Loucy (cell line): ENCODE measurements around the gene SPATA20.

Experiments used
- H2AFZ ChIP-seq: fragments of 200-600 bp; sonication (generic); 2 replicates; pipeline ENCODE4 v1.6.0; 2016; ENCODE audit warnings: antibody characterized with exemption, mild to moderate bottlenecking, low read length, moderate library complexity
- H3F3A ChIP-seq: fragments of 200-600 bp; 2 replicates; pipeline ENCODE4 v1.6.0; 2016; ENCODE audit warnings: antibody characterized with exemption, low read depth, mild to moderate bottlenecking
- H3K27me3 ChIP-seq: fragments of 200-600 bp; sonication (generic); 2 replicates; pipeline ENCODE4 v1.6.1; 2014; ENCODE audit warnings: low read length, mild to moderate bottlenecking; ENCODE audit not compliant: insufficient read depth, poor library complexity, severe bottlenecking
- H3K36me3 ChIP-seq: fragments of 200-600 bp; sonication (generic); 2 replicates; pipeline ENCODE4 v1.6.1; 2016; ENCODE audit warnings: low read length; ENCODE audit not compliant: insufficient read depth
- H3K4me1 ChIP-seq: fragments of 200-600 bp; sonication (generic); 2 replicates; pipeline ENCODE4 v1.5.1; 2014; ENCODE audit warnings: low read length, mild to moderate bottlenecking; ENCODE audit not compliant: insufficient read depth, poor library complexity, severe bottlenecking
- H3K4me2 ChIP-seq: fragments of 200-600 bp; sonication (generic); 2 replicates; pipeline ENCODE4 v1.6.0; 2014; ENCODE audit warnings: antibody characterized with exemption, low read length, low read depth, mild to moderate bottlenecking; ENCODE audit not compliant: poor library complexity, severe bottlenecking
- H3K4me3 ChIP-seq: fragments of 200-600 bp; sonication (generic); 2 replicates; pipeline ENCODE4 v1.5.1; 2014; ENCODE audit warnings: low read length, mild to moderate bottlenecking, mixed read lengths; ENCODE audit not compliant: poor library complexity, severe bottlenecking
- H3K79me2 ChIP-seq: fragments of 200-600 bp; sonication (generic); 2 replicates; pipeline ENCODE4 v1.6.1; 2014; ENCODE audit warnings: low read length; ENCODE audit not compliant: insufficient read depth
- H3K9ac ChIP-seq: fragments of 200-600 bp; sonication (generic); 2 replicates; pipeline ENCODE4 v1.6.0; 2014; ENCODE audit warnings: mild to moderate bottlenecking, low read depth, low read length, moderate library complexity; ENCODE audit not compliant: poor library complexity, severe bottlenecking
- H3K9me2 ChIP-seq: fragments of 200-600 bp; sonication (generic); replicated peaks from 2 replicates; pipeline ENCODE4 v1.6.1; 2016; ENCODE audit warnings: low read depth, low read length, mixed read lengths
- H3K9me3 ChIP-seq: fragments of 200-600 bp; sonication (generic); 2 replicates; pipeline ENCODE4 v1.6.1; 2014; ENCODE audit warnings: mild to moderate bottlenecking, antibody characterized with exemption, low read length, low read depth; ENCODE audit not compliant: insufficient read depth
- H4K20me1 ChIP-seq: fragments of 200-600 bp; sonication (generic); 2 replicates; pipeline ENCODE4 v1.6.0; 2014; ENCODE audit warnings: antibody characterized with exemption, low read length, mild to moderate bottlenecking; ENCODE audit not compliant: insufficient read depth, poor library complexity, severe bottlenecking
- EZH2phosphoT487 ChIP-seq: fragments of 200-600 bp; IDR thresholded peaks from 2 replicates; pipeline ENCODE4 v1.6.1; 2018; ENCODE audit warnings: antibody characterized with exemption, mild to moderate bottlenecking, moderate library complexity, borderline replicate concordance
- TF ChIP-seq, protein P1 (sequence below): fragments of 200-600 bp; sonication (generic); conservative IDR thresholded peaks from 2 replicates; pipeline ENCODE4 v1.5.1; 2014; ENCODE audit warnings: mild to moderate bottlenecking, antibody characterized with exemption, low read length

Gene SPATA20

DNA sequence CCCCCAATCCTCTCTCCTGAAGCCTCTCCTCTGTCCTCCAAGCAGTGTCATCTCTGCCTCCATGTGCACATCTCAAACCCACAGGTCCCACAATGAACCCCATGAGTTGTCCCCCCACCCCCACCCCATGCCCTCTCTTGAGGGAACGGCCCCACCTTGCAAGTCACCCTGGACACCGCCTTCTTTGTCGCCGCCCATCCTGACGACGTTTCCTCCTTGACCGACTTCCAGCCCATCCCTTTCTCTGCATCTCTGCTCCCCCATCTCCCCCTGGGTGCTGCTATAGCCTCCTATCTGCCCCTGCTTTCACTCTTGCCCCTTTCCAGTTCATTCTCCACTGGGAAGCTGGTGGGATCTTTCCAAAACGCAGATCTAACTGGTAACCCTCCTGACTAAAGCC, 1.7 kb upstream of the SPATA20 start:
- H3K4me1 ChIP-seq: peaks cover 31% of the 10 kb centered on the region
- TF ChIP-seq, protein P1, sequence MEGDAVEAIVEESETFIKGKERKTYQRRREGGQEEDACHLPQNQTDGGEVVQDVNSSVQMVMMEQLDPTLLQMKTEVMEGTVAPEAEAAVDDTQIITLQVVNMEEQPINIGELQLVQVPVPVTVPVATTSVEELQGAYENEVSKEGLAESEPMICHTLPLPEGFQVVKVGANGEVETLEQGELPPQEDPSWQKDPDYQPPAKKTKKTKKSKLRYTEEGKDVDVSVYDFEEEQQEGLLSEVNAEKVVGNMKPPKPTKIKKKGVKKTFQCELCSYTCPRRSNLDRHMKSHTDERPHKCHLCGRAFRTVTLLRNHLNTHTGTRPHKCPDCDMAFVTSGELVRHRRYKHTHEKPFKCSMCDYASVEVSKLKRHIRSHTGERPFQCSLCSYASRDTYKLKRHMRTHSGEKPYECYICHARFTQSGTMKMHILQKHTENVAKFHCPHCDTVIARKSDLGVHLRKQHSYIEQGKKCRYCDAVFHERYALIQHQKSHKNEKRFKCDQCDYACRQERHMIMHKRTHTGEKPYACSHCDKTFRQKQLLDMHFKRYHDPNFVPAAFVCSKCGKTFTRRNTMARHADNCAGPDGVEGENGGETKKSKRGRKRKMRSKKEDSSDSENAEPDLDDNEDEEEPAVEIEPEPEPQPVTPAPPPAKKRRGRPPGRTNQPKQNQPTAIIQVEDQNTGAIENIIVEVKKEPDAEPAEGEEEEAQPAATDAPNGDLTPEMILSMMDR: no peak
- TF ChIP-seq EZH2phosphoT487: no peak
- no peaks in the 10 kb centered on the region for H3F3A ChIP-seq
- H2AFZ ChIP-seq: no peak overlapping the region
- no peaks in the 10 kb centered on the region for H3K27me3 ChIP-seq
- H3K4me2 ChIP-seq: no peak overlapping the region
- no peaks in the 10 kb centered on the region for H3K9me3 ChIP-seq
- H4K20me1 ChIP-seq: no peaks in the 10 kb centered on the region
- H3K36me3 ChIP-seq: no peaks in the 10 kb centered on the region
- H3K4me3 ChIP-seq: no peak overlapping the region
- no peaks in the 10 kb centered on the region for H3K9me2 ChIP-seq
- no peak overlapping the region for H3K9ac ChIP-seq
- peaks cover 16% of the 10 kb centered on the region for H3K79me2 ChIP-seq

DNA sequence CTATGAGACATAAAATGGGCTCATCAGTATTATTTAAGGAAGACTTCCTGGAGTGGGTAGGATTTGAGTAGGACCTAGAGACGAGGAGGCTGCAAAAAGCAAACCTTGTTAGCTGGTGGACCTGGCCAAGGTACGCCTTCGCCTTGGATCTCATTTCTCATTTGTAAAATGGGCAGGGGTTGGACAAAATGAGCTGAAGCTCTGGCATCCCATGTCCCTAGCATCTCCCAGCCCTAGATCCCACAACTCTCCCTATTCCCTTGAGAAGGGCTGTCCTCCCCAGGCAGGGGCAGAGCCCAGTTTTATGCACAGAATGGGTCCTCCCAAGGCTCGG, 306 bp upstream of the SPATA20 start:
- H3K36me3 ChIP-seq: no peaks in the 10 kb centered on the region
- peak overlapping the region; percentile 93 for H3K4me2 ChIP-seq
- no peaks in the 10 kb centered on the region for H3F3A ChIP-seq
- H2AFZ ChIP-seq: peak overlapping the region; percentile 32; the same call in 1 of the 2 replicates
- H3K79me2 ChIP-seq: peaks cover 16% of the 10 kb centered on the region
- H4K20me1 ChIP-seq: no peaks in the 10 kb centered on the region
- peaks cover 22% of the 10 kb centered on the region for H3K4me1 ChIP-seq
- no peaks in the 10 kb centered on the region for H3K9me2 ChIP-seq
- H3K9ac ChIP-seq: peak overlapping the region; percentile 89
- peak overlapping the region; percentile 89 for H3K4me3 ChIP-seq
- H3K27me3 ChIP-seq: no peaks in the 10 kb centered on the region
- TF ChIP-seq EZH2phosphoT487: no peak
- TF ChIP-seq, protein P1: no peak
- no peaks in the 10 kb centered on the region for H3K9me3 ChIP-seq

DNA sequence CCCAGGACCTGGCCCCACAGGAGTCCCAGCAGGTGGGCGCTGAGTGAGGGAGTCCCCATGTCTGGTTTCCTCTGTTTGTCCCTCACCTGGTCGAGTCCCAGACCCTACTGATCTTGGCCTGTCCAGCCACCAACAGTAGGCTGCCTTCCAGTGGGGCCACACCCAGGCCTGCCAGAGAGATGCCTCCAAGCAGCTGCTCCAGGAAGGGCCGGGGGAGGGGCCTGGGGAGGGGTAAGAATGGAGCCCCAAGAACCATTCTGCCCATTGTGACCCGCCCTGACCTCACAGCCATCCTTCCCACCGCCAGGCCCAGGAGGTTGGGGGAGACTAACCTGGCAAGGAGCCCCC, 736 bp downstream of the SPATA20 start:
- Histone ChIP-seq H3K4me2 (peak overlapping the region; percentile 93), H3K36me3 (no peaks in the 10 kb centered on the region), H2AFZ (peak overlapping the region; percentile 71; the same call in 1 of the 2 replicates), H4K20me1 (no peaks in the 10 kb centered on the region), H3K27me3 (no peaks in the 10 kb centered on the region), H3K9ac (peak overlapping the region; percentile 89), H3F3A (no peaks in the 10 kb centered on the region), H3K4me3 (peak overlapping the region; percentile 89), H3K9me3 (no peaks in the 10 kb centered on the region), H3K4me1 (peaks cover 18% of the 10 kb centered on the region), H3K9me2 (no peaks in the 10 kb centered on the region), H3K79me2 (peaks cover 16% of the 10 kb centered on the region)
- TF ChIP-seq, protein P1: no peak
- no peak for TF ChIP-seq EZH2phosphoT487
